ENCODE measurements around the gene SNAI3.

- TF ChIP-seq POLR2A (IDR thresholded peaks at IDR 0.05), result no peak
- TF ChIP-seq CTCF (IDR thresholded peaks at IDR 0.05), result no peak
- no peak for TF ChIP-seq POLR2AphosphoS5 (IDR thresholded peaks at IDR 0.05)
Observed at GRCh38 chr16:88634994-88635670, 51.2 kb downstream of the SNAI3 start.
